Activated T-helper 1 cell treated with anti-CD3 and anti-CD28 coated beads, Interleukin-2, amount 50 U/mL, for 16 hours (primary cell): Measurements from ENCODE around the gene OTUD4.

Experiments used
- DNase-seq, 2 donors: peaks; one replicate each; pipeline ENCODE4 v3.0.0-alpha.2; 2020; ENCODE audit warnings: low read depth in 1 of 2, low spot score in 1 of 2

Gene OTUD4

GRCh38 chr4:145130788-145131399, 49.5 kb downstream of the OTUD4 start:
- no peak for DNase-seq

GRCh38 chr4:145130130-145130529, 50.3 kb downstream of the OTUD4 start:
- DNase-seq = no peak

- no peak for DNase-seq
Observed at GRCh38 chr4:145125396-145125795, 55.0 kb downstream of the OTUD4 start.

- DNase-seq = no peak
Observed at GRCh38 chr4:145108128-145108527, 72.3 kb downstream of the OTUD4 start.

GRCh38 chr4:145107126-145107525, 73.3 kb downstream of the OTUD4 start:
- no peak for DNase-seq

- DNase-seq = no peak
Observed at GRCh38 chr4:145103496-145103895, 76.9 kb downstream of the OTUD4 start.

- no peak for DNase-seq
Observed at GRCh38 chr4:145102619-145103018, 77.8 kb downstream of the OTUD4 start.

- DNase-seq = no peak
Observed at GRCh38 chr4:145101091-145101490, 79.3 kb downstream of the OTUD4 start.

- no peak for DNase-seq
Observed at GRCh38 chr4:145099653-145100052, 80.7 kb downstream of the OTUD4 start.

GRCh38 chr4:145098675-145099037, 81.7 kb downstream of the OTUD4 start:
- peak in 1 of 2 donors; percentile 18 for DNase-seq

GRCh38 chr4:145097821-145098674, 82.3 kb downstream of the OTUD4 start, which contains the start of the genes ABCE1 and ANAPC10:
Gene ABCE1, plus strand, starts transcription at chr4:145098311. Its CDS starts 6,102 bp downstream, at chr4:145104413.
Gene ANAPC10, minus strand, starts transcription at chr4:145098196. Its CDS starts 2,097 bp downstream, at chr4:145096099.
- peak; percentile 90 to 92 for DNase-seq

- no peak for DNase-seq
Observed at GRCh38 chr4:145097331-145097820, 83.0 kb downstream of the OTUD4 start.

- DNase-seq = no peak
Observed at GRCh38 chr4:145093638-145094037, 86.8 kb downstream of the OTUD4 start.

- DNase-seq = no peak
Observed at GRCh38 chr4:145090380-145090779, 90.0 kb downstream of the OTUD4 start.

- no peak for DNase-seq
Observed at GRCh38 chr4:145083891-145084605, 96.3 kb downstream of the OTUD4 start.
